Esophagus squamous epithelium (tissue), 4 donors: ENCODE results near the gene GRK6.

ENCODE experiments used
- CTCF ChIP-seq, 6 experiments: fragments of 450-650 bp in 4 of 6; fragments of 200-600 bp in 2 of 6; sonication (generic) in 2 of 6; IDR thresholded peaks; one replicate each; pipeline ENCODE4 v1.5.1; 2016 to 2019; ENCODE audit warnings: antibody characterized with exemption in 6 of 6, mild to moderate bottlenecking in 4 of 6, moderate library complexity in 4 of 6
- POLR2A ChIP-seq, 4 donors: fragments of 450-650 bp; IDR thresholded peaks; one replicate each; pipeline ENCODE4 v1.6.1; 2017; ENCODE audit warnings: antibody characterized with exemption in 4 of 4, mild to moderate bottlenecking in 4 of 4, moderate library complexity in 3 of 4

GRCh38 chr5:177429248-177430040, 3.0 kb downstream of the GRK6 start:
- TF ChIP-seq CTCF (IDR thresholded peaks at IDR 0.05) (no peak), POLR2A (IDR thresholded peaks at IDR 0.05) (peak in 1 of 4 donors; percentile 17)
